Esophagus muscularis mucosa (tissue), 4 donors: ENCODE data around the gene HOXD11. TPM values are rescaled to one million over a fixed set of nuclear protein-coding genes. Genes with fewer than 3 reads are reported as not detected.

Experiments
- DNase-seq: peaks from one replicate; pipeline ENCODE4 v3.0.0-alpha.2; 2017; ENCODE audit errors: extremely low spot score
- H3K27ac ChIP-seq, 4 donors: fragments of 200-600 bp; sonication (generic); replicated peaks in 1 of 4; 1 replicate in 3 of 4; 2 replicates in 1 of 4; pipeline ENCODE4 v1.5.1; 2016 to 2019; ENCODE audit warnings: mild to moderate bottlenecking in 1 of 4
- H3K27me3 ChIP-seq, 4 donors: fragments of 200-600 bp; sonication (generic); one replicate each; pipeline versions ENCODE4 v1.5.1 to v1.6.0; 2016 to 2019
- H3K36me3 ChIP-seq, 4 donors: fragments of 200-600 bp; sonication (generic); one replicate each; pipeline ENCODE4 v1.5.1; 2016 to 2019
- H3K4me1 ChIP-seq, 4 donors: fragments of 200-600 bp; sonication (generic); one replicate each; pipeline ENCODE4 v1.5.1; 2016 to 2019
- H3K4me3 ChIP-seq, 4 donors: fragments of 200-600 bp; sonication (generic); 1 replicate in 2 of 4; 2 replicates in 2 of 4; pipeline ENCODE4 v1.5.1; 2016 to 2019; ENCODE audit warnings: mild to moderate bottlenecking in 4 of 4, moderate library complexity in 1 of 4
- H3K9me3 ChIP-seq, 4 donors: fragments of 200-600 bp; sonication (generic); 1 replicate in 3 of 4; 2 replicates in 1 of 4; pipeline ENCODE4 v1.5.1; 2016 to 2019
- CTCF ChIP-seq, 3 experiments: fragments of 200-600 bp in 2 of 3; fragments of 450-650 bp in 1 of 3; sonication (generic) in 2 of 3; IDR thresholded peaks; one replicate each; pipeline ENCODE4 v1.5.1; 2017 to 2019; ENCODE audit warnings: antibody characterized with exemption in 3 of 3, mild to moderate bottlenecking in 2 of 3, moderate library complexity in 1 of 3
- EP300 ChIP-seq: sonication (generic); formaldehyde crosslinking; IDR thresholded peaks from one replicate; pipeline ENCODE4 v1.6.1; 2017; ENCODE audit warnings: antibody characterized with exemption
- POLR2A ChIP-seq: fragments of 450-650 bp; IDR thresholded peaks from one replicate; pipeline ENCODE4 v1.6.1; 2017; ENCODE audit warnings: antibody characterized with exemption, moderate library complexity, mild to moderate bottlenecking, low read depth
- POLR2AphosphoS5 ChIP-seq, 2 donors: sonication (generic); formaldehyde crosslinking; IDR thresholded peaks; one replicate each; pipeline ENCODE4 v1.6.1; 2017; ENCODE audit warnings: antibody characterized with exemption in 2 of 2
- WGBS: methylation state at CpG from one replicate; pipeline ENCODE4 v1.1.5; 2018; 5-methylcytosine and 5-hydroxymethylcytosine counted together
- intact Hi-C: fragments of 100-400 bp; cut with DNase I; formaldehyde crosslinking; loops from one replicate; pipeline ENCODE4 v1.15.1; 2023
- total RNA-seq, 4 donors: library from RNA; depleted of rRNA; stranded (reverse); fragments of >200 nt; gene quantifications; one replicate each; pipeline versions ENCODE4 v1.1.0 to v1.2.1, GENCODE V29; 2016

Gene HOXD11
- total RNA-seq, 4 donors from 2014 or later: not detected

- Histone ChIP-seq H3K4me1 (peaks cover 21 to 41% (median 32%) of the 10 kb centered on the region in 4 donors), H3K36me3 (no peaks in the 10 kb centered on the region), H3K27me3 (peaks cover 0 to 98% (median 71%) of the 10 kb centered on the region in 4 donors), H3K27ac (no peak overlapping the region), H3K4me3 (peak overlapping the region in 1 of 4 donors; percentile 41), H3K9me3 (no peaks in the 10 kb centered on the region)
- intact Hi-C loops: no loop called here
- 22% methylated on average over 14 of the region's 30 CpGs for WGBS
- TF ChIP-seq POLR2A (no peak), CTCF (IDR thresholded peaks at IDR 0.05) (no peak), POLR2AphosphoS5 (IDR thresholded peaks at IDR 0.05) (no peak)
- no peak for DNase-seq
These were observed 38.7 kb upstream of the HOXD11 start for GRCh38 chr2:176068419-176068832.

GRCh38 chr2:176071330-176072291 lies 35.5 kb upstream of the HOXD11 start:
- no peak overlapping the region for H3K4me3 ChIP-seq
- 15% methylated on average over 31 of the region's 58 CpGs for WGBS
- peaks cover 0 to 100% (median 94%) of the 10 kb centered on the region in 4 donors for H3K27me3 ChIP-seq
- H3K4me1 ChIP-seq: peaks cover 21 to 42% (median 32%) of the 10 kb centered on the region in 4 donors
- intact Hi-C loops: no loop called here
- no peak for DNase-seq
- TF ChIP-seq POLR2AphosphoS5 (IDR thresholded peaks at IDR 0.05) (no peak), POLR2A (no peak), CTCF (IDR thresholded peaks at IDR 0.05) (no peak), EP300 (no peak)
- H3K9me3 ChIP-seq: no peaks in the 10 kb centered on the region
- no peaks in the 10 kb centered on the region for H3K36me3 ChIP-seq
- no peak overlapping the region for H3K27ac ChIP-seq

- H3K27me3 ChIP-seq: peaks cover 0 to 100% (median 93%) of the 10 kb centered on the region in 4 donors
- TF ChIP-seq CTCF (IDR thresholded peaks at IDR 0.05) (no peak), POLR2AphosphoS5 (IDR thresholded peaks at IDR 0.05) (no peak), POLR2A (no peak)
- WGBS: 34% methylated on average over 5 of the region's 5 CpGs
- no peak overlapping the region for H3K27ac ChIP-seq
- H3K4me3 ChIP-seq: no peak overlapping the region
- no peak for DNase-seq
- H3K9me3 ChIP-seq: no peaks in the 10 kb centered on the region
- intact Hi-C loops: no loop called here
- H3K4me1 ChIP-seq: peaks cover 14 to 35% (median 26%) of the 10 kb centered on the region in 4 donors
- no peaks in the 10 kb centered on the region for H3K36me3 ChIP-seq
These were observed 34.8 kb upstream of the HOXD11 start for GRCh38 chr2:176072292-176072669.

- intact Hi-C loops: no loop called here
- WGBS: 8% methylated on average over 19 of the region's 29 CpGs
- Histone ChIP-seq H3K27me3 (peaks cover 0 to 100% (median 89%) of the 10 kb centered on the region in 4 donors), H3K36me3 (no peaks in the 10 kb centered on the region), H3K4me3 (no peak overlapping the region), H3K27ac (no peak overlapping the region), H3K4me1 (peaks cover 5 to 26% (median 16%) of the 10 kb centered on the region in 4 donors), H3K9me3 (no peaks in the 10 kb centered on the region)
- TF ChIP-seq POLR2A (no peak), CTCF (IDR thresholded peaks at IDR 0.05) (no peak), POLR2AphosphoS5 (IDR thresholded peaks at IDR 0.05) (no peak), EP300 (no peak)
- DNase-seq: no peak
These were observed 33.9 kb upstream of the HOXD11 start for GRCh38 chr2:176072951-176073904.
